NCI-H2227 (cell line): Measurements from ENCODE around the gene TMEM191B.
"Not testable (repeated sequence)": the region's sequence is repeated elsewhere in the genome, so short reads cannot be mapped to it uniquely, and the experiment has no call there.

Experiments used
- DNase-seq: peaks from one replicate; lab custom pipeline; 2025; ENCODE audit not compliant: unreplicated experiment; lab: John Stamatoyannopoulos, UW

The TMEM191B gene

DNA sequence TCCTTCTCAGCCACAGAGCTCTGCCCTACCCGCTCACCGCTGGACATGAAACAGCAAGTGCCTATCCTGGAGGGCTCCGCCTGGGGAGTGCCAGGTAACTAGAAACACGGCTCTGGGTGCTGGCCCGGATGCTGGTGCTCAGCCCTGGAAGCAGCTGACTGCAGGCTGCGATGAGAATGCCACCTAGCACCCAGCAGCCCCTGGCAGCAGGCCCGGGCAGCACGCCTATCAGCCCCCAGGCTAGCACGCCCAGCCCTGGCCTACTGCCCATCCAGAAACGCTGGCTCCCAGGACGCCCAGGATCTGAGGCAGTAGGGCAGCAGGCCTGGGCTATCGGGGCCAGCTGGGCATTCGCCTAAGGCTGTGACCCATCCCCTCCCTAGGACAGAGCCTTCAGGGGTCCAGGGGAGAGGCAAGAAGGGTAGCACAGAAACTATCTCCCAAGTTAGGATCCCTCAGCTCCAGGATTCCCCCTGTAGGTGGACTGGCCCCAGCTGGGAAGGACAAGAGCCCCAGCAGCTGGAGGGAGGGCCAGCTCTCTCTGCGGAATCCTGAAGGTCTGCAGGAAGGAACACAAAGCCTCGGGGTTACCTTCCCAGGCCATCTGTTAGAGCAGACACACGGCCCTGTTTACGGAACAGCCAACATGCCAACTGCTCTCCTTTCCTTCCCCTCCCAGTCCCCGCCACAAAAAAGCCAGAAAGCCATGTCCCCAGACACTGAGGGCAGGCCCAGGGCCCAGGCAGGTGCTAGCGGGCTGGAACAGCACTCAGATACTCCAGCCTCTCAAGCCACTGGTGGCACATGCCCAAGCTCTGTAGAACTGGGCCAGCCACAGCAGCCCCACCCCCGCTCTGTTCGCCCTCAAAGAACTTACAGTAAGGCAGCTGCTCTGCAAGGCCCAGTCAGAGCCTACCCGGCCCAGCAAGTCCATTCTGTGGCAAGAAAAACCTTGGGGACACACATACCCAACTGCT lies 27.0 kb downstream of the TMEM191B start:
- not testable (repeated sequence) for DNase-seq

DNA sequence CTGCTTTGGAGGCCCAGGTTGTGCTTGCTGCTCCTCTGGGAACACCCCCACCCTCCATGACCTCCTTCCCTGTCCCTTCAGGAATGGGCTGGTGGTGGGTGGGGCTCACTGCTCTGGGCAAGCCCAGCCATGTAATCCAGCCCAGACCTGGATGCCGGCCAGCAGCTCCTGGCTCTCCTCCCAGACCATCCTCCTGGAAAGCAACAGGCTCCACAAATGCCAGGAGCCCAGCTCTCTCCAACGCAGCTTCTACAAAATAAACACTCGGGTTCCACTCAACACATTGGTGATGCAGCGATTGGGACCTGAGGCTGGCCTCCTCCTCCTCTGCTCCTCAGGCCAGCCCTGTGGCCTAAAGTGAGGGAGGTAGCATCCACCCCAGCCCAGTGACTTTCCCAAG lies 30.9 kb downstream of the TMEM191B start:
- not testable (repeated sequence) for DNase-seq

- DNase-seq = not testable (repeated sequence)
Measured at GRCh38 chr22:18558939-18559338, 31.3 kb downstream of the TMEM191B start.

DNA sequence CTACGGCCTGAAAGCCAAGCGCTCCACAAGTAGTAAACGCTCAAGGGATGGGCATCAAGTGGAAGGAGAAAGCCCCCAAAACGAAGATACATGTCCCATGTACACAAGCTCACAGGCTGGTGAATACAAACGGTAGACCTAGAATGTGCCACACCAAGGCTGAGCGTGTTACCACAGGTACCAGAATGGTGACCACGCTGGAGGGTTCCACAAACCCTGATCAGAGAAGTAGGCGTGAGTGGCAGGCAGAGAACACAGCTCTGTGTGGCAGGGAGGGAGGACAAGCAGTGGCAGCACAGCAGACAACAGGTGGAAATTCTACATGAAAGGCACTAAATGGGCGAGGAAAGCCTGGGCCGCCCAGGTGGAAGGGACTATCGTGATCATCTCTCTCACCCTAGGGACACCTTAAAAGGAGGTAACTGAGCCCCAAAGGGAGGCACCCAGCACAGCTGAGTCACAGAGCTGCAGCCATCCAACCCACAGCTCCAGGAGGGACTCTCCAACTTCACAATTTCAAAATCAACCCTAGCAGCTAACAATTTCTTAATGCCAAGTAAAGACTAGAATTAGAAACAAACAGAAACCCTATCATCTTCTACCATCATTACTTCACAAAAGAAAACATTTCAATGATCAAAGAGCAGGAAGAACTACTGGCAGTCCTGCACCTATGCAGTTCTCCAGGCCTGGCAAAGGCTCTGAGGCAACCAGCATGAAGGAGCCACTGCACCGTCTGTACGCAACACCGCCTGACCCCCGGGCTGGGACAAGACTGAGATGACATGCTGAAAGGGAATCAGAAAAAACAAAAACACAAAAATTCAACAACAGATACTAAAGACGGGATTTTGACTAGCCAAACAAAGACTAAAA lies 32.7 kb downstream of the TMEM191B start:
- DNase-seq = not testable (repeated sequence)

- not testable (repeated sequence) for DNase-seq
Measured at GRCh38 chr22:18570509-18571246, 43.1 kb downstream of the TMEM191B start.

DNA sequence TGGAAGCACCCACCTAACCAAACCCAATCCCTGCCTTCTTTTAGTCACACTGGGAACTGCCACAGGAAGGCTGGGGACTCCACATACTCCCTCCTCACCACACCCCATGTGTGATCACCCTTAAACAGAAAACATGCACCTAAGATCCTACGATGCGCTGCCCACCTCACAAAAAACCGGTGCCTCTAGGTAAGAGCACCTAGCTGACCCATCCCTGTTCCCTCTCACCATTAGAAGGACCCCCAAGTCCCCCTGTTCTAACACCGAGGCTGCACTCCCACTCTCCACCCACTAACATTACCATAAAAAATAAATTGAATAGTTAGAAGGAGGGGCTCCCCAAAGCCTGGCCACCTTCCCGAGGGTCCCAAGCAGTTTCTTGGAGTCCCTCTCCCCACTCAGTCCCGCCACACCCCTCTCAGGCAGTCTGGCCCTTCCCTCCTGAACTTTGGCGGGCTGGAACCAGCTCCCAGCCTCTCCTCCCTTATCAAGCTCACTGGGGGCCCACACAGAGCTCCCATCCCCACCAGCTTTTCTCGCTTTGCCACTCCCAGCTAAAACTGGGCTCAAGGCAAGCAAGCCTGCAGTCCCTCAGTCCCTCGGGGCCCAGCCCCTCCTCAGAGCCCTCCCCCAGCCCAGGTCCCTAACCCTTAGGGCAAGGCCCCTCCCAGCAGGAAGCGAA lies 46.0 kb downstream of the TMEM191B start:
- DNase-seq = not testable (repeated sequence)

- DNase-seq = not testable (repeated sequence)
Measured at GRCh38 chr22:18574555-18574954, 47.0 kb downstream of the TMEM191B start.

DNA sequence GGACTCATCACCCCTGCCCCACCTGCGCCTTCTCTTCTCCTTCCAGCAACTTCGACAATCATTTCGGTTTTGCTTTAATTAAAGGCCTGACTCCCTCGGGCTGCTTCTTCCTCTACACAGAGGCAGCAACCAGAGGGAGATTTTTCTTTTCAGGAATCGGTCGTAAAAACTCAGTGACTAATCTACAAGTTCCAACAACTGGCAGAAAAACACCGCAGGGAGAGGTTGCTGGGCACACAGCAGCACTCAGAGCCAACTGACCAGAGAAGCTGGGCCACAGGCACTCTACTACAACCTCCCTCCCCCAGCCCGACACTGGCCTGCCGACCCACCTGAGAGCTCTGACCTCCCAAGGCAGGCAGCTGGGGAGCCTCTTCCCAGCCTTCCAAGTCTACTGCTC lies 48.1 kb downstream of the TMEM191B start:
- not testable (repeated sequence) for DNase-seq

GRCh38 chr22:18577090-18577818 lies 49.7 kb downstream of the TMEM191B start:
- not testable (repeated sequence) for DNase-seq

- DNase-seq = not testable (repeated sequence)
Measured at GRCh38 chr22:18577847-18578246, 50.2 kb downstream of the TMEM191B start.
